Spinal cord (tissue), 10 donors: Measurements from ENCODE around the gene HSPA8. TPM values are rescaled to one million over a fixed set of nuclear protein-coding genes. Genes with fewer than 3 reads are reported as not detected.
A peak's percentile ranks its signal among the peaks of the same experiment; 100 is the strongest.

Source experiments
- DNase-seq, 6 donors: peaks; one replicate each; pipeline versions ENCODE4 v3.0.0 to v3.0.0-alpha.2; 2013 to 2015; ENCODE audit warnings: low spot score in 6 of 6, low read depth in 4 of 6
- H3K27ac ChIP-seq: one replicate; pipeline ENCODE4 v1.5.1; 2013; ENCODE audit warnings: low read depth, low read length, control low read depth
- H3K27me3 ChIP-seq: one replicate; pipeline ENCODE4 v1.6.1; 2013; ENCODE audit warnings: low read length; ENCODE audit not compliant: control insufficient read depth, insufficient read depth
- H3K36me3 ChIP-seq: one replicate; pipeline ENCODE4 v1.6.1; 2013; ENCODE audit warnings: low read length; ENCODE audit not compliant: control insufficient read depth, insufficient read depth
- H3K4me1 ChIP-seq: one replicate; pipeline ENCODE4 v1.6.1; 2013; ENCODE audit warnings: low read length; ENCODE audit not compliant: control insufficient read depth, insufficient read depth
- H3K4me3 ChIP-seq: one replicate; pipeline ENCODE4 v1.5.1; 2013; ENCODE audit warnings: low read depth, low read length, control low read depth
- H3K9me3 ChIP-seq: one replicate; pipeline ENCODE4 v1.6.1; 2013; ENCODE audit warnings: low read length; ENCODE audit not compliant: control insufficient read depth, insufficient read depth
- WGBS: methylation state at CpG from one replicate; pipeline ENCODE4 v1.1.5; 2013; ENCODE audit warnings: missing lambda C conversion rate; ENCODE audit not compliant: insufficient coverage; 5-methylcytosine and 5-hydroxymethylcytosine counted together
- polyA plus RNA-seq, 2 donors: library from polyadenylated mRNA; unstranded; fragments of 120-200 nt; gene quantifications; one replicate each; pipeline ENCODE4 v1.2.1, GENCODE V29; 2013; ENCODE audit not compliant: insufficient read length in 2 of 2
- total RNA-seq, 2 donors: library from RNA; depleted of rRNA in 1 of 2; stranded (reverse); fragments of 120-200 nt in 1 of 2; fragments of >200 nt in 1 of 2; gene quantifications; one replicate each; pipeline versions ENCODE4 v1.2.3 to v1.2.4, GENCODE V29; 2013 to 2014
- donor health status: healthy.

The HSPA8 gene
- total and polyA plus RNA-seq, 4 donors, result 1,345 to 2,564 (median 1,492) TPM

GRCh38 chr11:123054301-123055065, 7.5 kb downstream of the HSPA8 start:
- H3K9me3 ChIP-seq, result no peaks in the 10 kb centered on the region
- peak; percentile 60 to 97 (median 71) for DNase-seq
- no peak overlapping the region for H3K27ac ChIP-seq
- peaks cover 14% of the 10 kb centered on the region for H3K4me1 ChIP-seq
- H3K27me3 ChIP-seq, result no peaks in the 10 kb centered on the region
- WGBS, result 49% methylated on average over 7 of the region's 11 CpGs
- H3K36me3 ChIP-seq, result peaks cover 44% of the 10 kb centered on the region
- H3K4me3 ChIP-seq, result no peak overlapping the region

- Histone ChIP-seq H3K36me3 (peaks cover 33% of the 10 kb centered on the region), H3K27me3 (no peaks in the 10 kb centered on the region), H3K4me3 (no peak overlapping the region), H3K9me3 (no peaks in the 10 kb centered on the region), H3K27ac (no peak overlapping the region), H3K4me1 (peaks cover 8% of the 10 kb centered on the region)
- WGBS, result 92% methylated on average over 1 of the region's 5 CpGs
- no peak for DNase-seq
These were observed 8.8 kb downstream of the HSPA8 start for GRCh38 chr11:123052901-123053721.

GRCh38 chr11:123051634-123052033, 10.3 kb downstream of the HSPA8 start:
- peaks cover 19% of the 10 kb centered on the region for H3K36me3 ChIP-seq
- H3K27ac ChIP-seq, result no peak overlapping the region
- WGBS, result no CpG with 5 or more reads among the region's 4 CpGs
- H3K27me3 ChIP-seq, result no peaks in the 10 kb centered on the region
- no peak overlapping the region for H3K4me3 ChIP-seq
- H3K9me3 ChIP-seq, result no peaks in the 10 kb centered on the region
- DNase-seq, result no peak
- peaks cover 5% of the 10 kb centered on the region for H3K4me1 ChIP-seq

GRCh38 chr11:123051146-123051545, 10.8 kb downstream of the HSPA8 start:
- no peak for DNase-seq
- H3K9me3 ChIP-seq, result no peaks in the 10 kb centered on the region
- 93% methylated on average over 4 of the region's 9 CpGs for WGBS
- H3K27me3 ChIP-seq, result no peaks in the 10 kb centered on the region
- H3K27ac ChIP-seq, result no peak overlapping the region
- peaks cover 5% of the 10 kb centered on the region for H3K4me1 ChIP-seq
- no peak overlapping the region for H3K4me3 ChIP-seq
- peaks cover 14% of the 10 kb centered on the region for H3K36me3 ChIP-seq

- no peaks in the 10 kb centered on the region for H3K9me3 ChIP-seq
- no peak overlapping the region for H3K27ac ChIP-seq
- no peak overlapping the region for H3K4me3 ChIP-seq
- H3K36me3 ChIP-seq, result no peaks in the 10 kb centered on the region
- no peaks in the 10 kb centered on the region for H3K27me3 ChIP-seq
- DNase-seq, result no peak
- H3K4me1 ChIP-seq, result no peaks in the 10 kb centered on the region
- 82% methylated on average over 2 of the region's 3 CpGs for WGBS
These were observed 14.0 kb downstream of the HSPA8 start for GRCh38 chr11:123047947-123048293.

GRCh38 chr11:123047266-123047946, 14.5 kb downstream of the HSPA8 start:
- Histone ChIP-seq H3K4me3 (no peak overlapping the region), H3K27me3 (no peaks in the 10 kb centered on the region), H3K36me3 (no peaks in the 10 kb centered on the region), H3K27ac (no peak overlapping the region), H3K4me1 (no peaks in the 10 kb centered on the region), H3K9me3 (no peaks in the 10 kb centered on the region)
- DNase-seq, result no peak
- WGBS, result 59% methylated on average over 11 of the region's 18 CpGs

- H3K27me3 ChIP-seq, result no peaks in the 10 kb centered on the region
- H3K9me3 ChIP-seq, result no peaks in the 10 kb centered on the region
- H3K27ac ChIP-seq, result no peak overlapping the region
- no peak overlapping the region for H3K4me3 ChIP-seq
- H3K36me3 ChIP-seq, result no peaks in the 10 kb centered on the region
- no peaks in the 10 kb centered on the region for H3K4me1 ChIP-seq
- no peak for DNase-seq
- WGBS, result 92% methylated on average over 3 of the region's 5 CpGs
These were observed 15.3 kb downstream of the HSPA8 start for GRCh38 chr11:123046473-123047259.

- H3K4me3 ChIP-seq, result no peak overlapping the region
- no peaks in the 10 kb centered on the region for H3K9me3 ChIP-seq
- no CpG with 5 or more reads among the region's 1 CpG for whole genome bisulfite sequencing
- peaks cover 4% of the 10 kb centered on the region for H3K4me1 ChIP-seq
- no peak for DNase-seq
- H3K36me3 ChIP-seq, result no peaks in the 10 kb centered on the region
- H3K27me3 ChIP-seq, result no peaks in the 10 kb centered on the region
- no peak overlapping the region for H3K27ac ChIP-seq
These were observed 16.8 kb downstream of the HSPA8 start for GRCh38 chr11:123045101-123045500.

- no peak overlapping the region for H3K27ac ChIP-seq
- no peak for DNase-seq
- 95% methylated on average over 6 of the region's 10 CpGs for WGBS
- no peak overlapping the region for H3K4me3 ChIP-seq
- no peaks in the 10 kb centered on the region for H3K9me3 ChIP-seq
- H3K27me3 ChIP-seq, result no peaks in the 10 kb centered on the region
- no peaks in the 10 kb centered on the region for H3K36me3 ChIP-seq
- H3K4me1 ChIP-seq, result peaks cover 10% of the 10 kb centered on the region
These were observed 20.8 kb downstream of the HSPA8 start for GRCh38 chr11:123041185-123041584.
